Thymus (tissue), 11 donors: ENCODE measurements around the gene ELP4. TPM values are rescaled to one million over a fixed set of nuclear protein-coding genes. Genes with fewer than 3 reads are reported as not detected.
"Not testable (repeated sequence)": the region's sequence is repeated elsewhere in the genome, so short reads cannot be mapped to it uniquely, and the experiment has no call there.

Experiments used
- DNase-seq, 9 donors: peaks; one replicate each; pipeline ENCODE4 v3.0.0-alpha.2; 2013; ENCODE audit warnings: low spot score in 9 of 9, low read depth in 6 of 9, missing footprints in 1 of 9
- H3K27ac ChIP-seq, 2 donors: one replicate each; pipeline ENCODE4 v1.5.1; 2013; ENCODE audit warnings: control low read depth in 1 of 2, low read depth in 1 of 2, low read length in 1 of 2, mild to moderate bottlenecking in 1 of 2, moderate library complexity in 1 of 2
- H3K27me3 ChIP-seq, 2 donors: one replicate each; pipeline ENCODE4 v1.5.1; 2013; ENCODE audit warnings: low read length in 1 of 2; ENCODE audit not compliant: control insufficient read depth in 2 of 2, insufficient read depth in 1 of 2
- H3K36me3 ChIP-seq, 2 donors: one replicate each; pipeline ENCODE4 v1.5.1; 2013; ENCODE audit warnings: low read length in 1 of 2, mild to moderate bottlenecking in 1 of 2, moderate library complexity in 1 of 2; ENCODE audit not compliant: control insufficient read depth in 2 of 2, insufficient read depth in 2 of 2
- H3K4me1 ChIP-seq, 2 donors: one replicate each; pipeline ENCODE4 v1.5.1; 2013; ENCODE audit warnings: low read length in 2 of 2; ENCODE audit not compliant: control insufficient read depth in 2 of 2, insufficient read depth in 2 of 2
- H3K4me3 ChIP-seq, 2 donors: one replicate each; pipeline ENCODE4 v1.5.1; 2013; ENCODE audit warnings: low read length in 2 of 2, control low read depth in 1 of 2, mild to moderate bottlenecking in 1 of 2
- H3K9me3 ChIP-seq, 2 donors: one replicate each; pipeline ENCODE4 v1.5.1; 2013; ENCODE audit warnings: low read length in 1 of 2, mild to moderate bottlenecking in 1 of 2; ENCODE audit not compliant: control insufficient read depth in 2 of 2, insufficient read depth in 1 of 2
- WGBS: extraction: QIAGEN DNeasy Blood & Tissue Kit; methylation state at CpG from one replicate; pipeline ENCODE4 v1.1.7; 2013; 5-methylcytosine and 5-hydroxymethylcytosine counted together
- polyA plus RNA-seq: library from polyadenylated mRNA; stranded (reverse); fragments of 200-250 nt; gene quantifications from one replicate; pipeline ENCODE4 v1.2.3, GENCODE V29; 2013
- total RNA-seq: library from RNA; stranded (reverse); fragments of 120-200 nt; gene quantifications from one replicate; pipeline ENCODE4 v1.2.4, GENCODE V29; 2013
- donor health status: healthy.

ELP4 gene
- total and polyA plus RNA-seq, 2 donors: 20.6 to 26.8 TPM

GRCh38 chr11:31720671-31721365 lies 211.3 kb downstream of the ELP4 start:
- Histone ChIP-seq H3K27ac (no peak overlapping the region), H3K9me3 (no peaks in the 10 kb centered on the region), H3K36me3 (no peaks in the 10 kb centered on the region), H3K4me1 (no peaks in the 10 kb centered on the region), H3K4me3 (no peak overlapping the region), H3K27me3 (no peaks in the 10 kb centered on the region)
- 84% methylated on average over 3 of the region's 3 CpGs for WGBS
- DNase-seq: no peak

DNA sequence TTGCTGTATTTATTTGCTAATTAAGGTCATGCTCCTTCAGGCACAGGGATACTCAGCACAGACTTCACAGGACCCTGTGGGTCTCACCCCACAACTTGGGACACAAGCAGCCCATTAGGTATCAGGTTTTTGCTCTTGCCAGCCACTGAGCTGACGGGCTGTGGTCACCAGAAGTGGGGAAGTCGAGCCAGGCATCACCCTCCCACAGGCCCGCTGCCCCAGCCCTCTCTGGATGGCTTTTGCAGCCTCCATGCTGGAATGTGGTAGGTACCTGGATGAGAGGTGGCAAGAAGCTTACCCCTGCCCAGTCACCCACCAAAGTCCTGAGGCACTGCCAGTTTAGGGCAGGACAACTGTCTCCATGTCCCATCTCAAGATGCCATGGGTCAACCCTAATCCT lies 213.2 kb downstream of the ELP4 start:
- no peak for DNase-seq
- WGBS: 98% methylated on average over 3 of the region's 3 CpGs
- no peaks in the 10 kb centered on the region for H3K4me1 ChIP-seq
- H3K36me3 ChIP-seq: no peaks in the 10 kb centered on the region
- no peak overlapping the region for H3K4me3 ChIP-seq
- H3K9me3 ChIP-seq: no peaks in the 10 kb centered on the region
- no peak overlapping the region for H3K27ac ChIP-seq
- H3K27me3 ChIP-seq: no peaks in the 10 kb centered on the region

DNA sequence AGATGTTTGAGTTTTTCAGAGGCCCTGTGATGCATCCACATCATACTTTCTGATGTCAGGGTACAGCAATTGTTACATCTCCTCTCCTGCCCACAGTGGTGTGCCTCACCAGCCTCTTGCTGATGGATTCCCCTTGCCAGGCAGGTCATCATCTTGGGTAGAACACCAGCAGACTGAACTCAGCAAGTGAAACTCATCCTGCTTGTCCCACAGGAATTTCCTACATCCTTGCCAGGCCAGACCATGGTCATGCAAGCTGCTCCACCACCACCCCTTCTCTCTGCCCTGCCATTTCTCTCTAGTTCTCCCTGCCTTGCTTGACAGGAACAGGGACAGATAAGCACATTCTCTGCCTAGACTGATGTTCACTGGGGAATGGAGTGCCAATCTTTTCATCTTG lies 215.6 kb downstream of the ELP4 start:
- no peak for DNase-seq
- Histone ChIP-seq H3K36me3 (no peaks in the 10 kb centered on the region), H3K27ac (no peak overlapping the region), H3K27me3 (no peaks in the 10 kb centered on the region), H3K9me3 (no peaks in the 10 kb centered on the region), H3K4me3 (no peak overlapping the region), H3K4me1 (no peaks in the 10 kb centered on the region)

DNA sequence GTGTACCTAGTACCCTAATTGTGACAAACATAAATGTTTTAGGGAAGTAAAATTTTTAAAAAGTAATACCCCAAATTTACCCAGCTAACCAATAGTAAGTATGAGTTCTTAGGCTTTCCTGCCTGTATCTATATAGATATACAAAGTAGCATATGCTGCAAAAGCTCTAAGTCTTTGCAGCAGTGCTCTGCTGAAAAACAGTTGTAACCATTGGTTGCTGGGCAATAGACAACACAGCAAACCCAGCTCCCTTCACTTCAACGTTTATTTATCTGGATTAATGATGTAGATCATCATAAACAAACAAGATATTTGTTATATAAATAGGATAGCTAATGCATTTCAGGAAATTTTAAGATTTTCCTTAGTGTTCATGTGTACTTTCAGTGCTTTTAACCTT lies 218.9 kb downstream of the ELP4 start:
- Histone ChIP-seq H3K27me3 (no peaks in the 10 kb centered on the region), H3K4me1 (no peaks in the 10 kb centered on the region), H3K9me3 (no peaks in the 10 kb centered on the region), H3K4me3 (no peak overlapping the region), H3K36me3 (no peaks in the 10 kb centered on the region), H3K27ac (no peak overlapping the region)
- whole genome bisulfite sequencing: 76% methylated on average over 1 of the region's 1 CpG
- DNase-seq: no peak

- Histone ChIP-seq H3K4me3 (no peak overlapping the region), H3K27me3 (no peaks in the 10 kb centered on the region), H3K27ac (no peak overlapping the region), H3K9me3 (peaks cover 0 to 4% of the 10 kb centered on the region in 2 donors), H3K4me1 (no peaks in the 10 kb centered on the region), H3K36me3 (no peaks in the 10 kb centered on the region)
- DNase-seq: no peak
- 93% methylated on average over 1 of the region's 1 CpG for WGBS
These were observed 230.6 kb downstream of the ELP4 start for GRCh38 chr11:31740131-31740530.

GRCh38 chr11:31740731-31741368 lies 231.3 kb downstream of the ELP4 start:
- H3K9me3 ChIP-seq, H3K4me1 ChIP-seq, H3K27me3 ChIP-seq, H3K36me3 ChIP-seq, H3K4me3 ChIP-seq, DNase-seq, H3K27ac ChIP-seq: not testable (repeated sequence)
- WGBS: 94% methylated on average over 26 of the region's 26 CpGs

- H3K27me3 ChIP-seq: no peaks in the 10 kb centered on the region
- 81% methylated on average over 1 of the region's 1 CpG for WGBS
- no peak overlapping the region for H3K4me3 ChIP-seq
- no peaks in the 10 kb centered on the region for H3K9me3 ChIP-seq
- H3K4me1 ChIP-seq: no peaks in the 10 kb centered on the region
- no peaks in the 10 kb centered on the region for H3K36me3 ChIP-seq
- no peak overlapping the region for H3K27ac ChIP-seq
- no peak for DNase-seq
These were observed 238.0 kb downstream of the ELP4 start for GRCh38 chr11:31747581-31747980.

GRCh38 chr11:31757260-31757835 lies 247.8 kb downstream of the ELP4 start:
- H3K4me1 ChIP-seq: no peaks in the 10 kb centered on the region
- no peaks in the 10 kb centered on the region for H3K27me3 ChIP-seq
- H3K4me3 ChIP-seq: no peak overlapping the region
- DNase-seq: no peak
- WGBS: 83% methylated on average over 3 of the region's 3 CpGs
- H3K9me3 ChIP-seq: no peaks in the 10 kb centered on the region
- H3K27ac ChIP-seq: no peak overlapping the region
- no peaks in the 10 kb centered on the region for H3K36me3 ChIP-seq

DNA sequence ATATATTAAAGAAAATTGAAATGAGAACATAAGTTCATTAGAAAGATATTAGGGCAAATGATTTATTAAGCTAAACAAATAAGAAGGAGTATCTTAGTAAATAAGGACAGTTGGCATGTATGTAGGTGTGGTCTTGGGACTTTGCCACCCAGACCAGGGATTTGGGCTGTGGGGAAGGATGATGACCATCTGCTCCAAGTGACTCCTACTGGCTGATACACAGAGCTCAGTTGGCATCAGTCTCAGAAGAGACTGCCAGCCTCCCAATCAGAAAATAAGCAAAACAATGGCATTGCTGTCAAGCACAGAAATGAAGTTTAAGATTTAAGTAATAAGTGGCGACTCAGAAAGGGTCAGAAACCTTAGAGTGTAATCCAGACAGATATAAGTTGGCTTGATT lies 252.1 kb downstream of the ELP4 start:
- H3K4me1 ChIP-seq: no peaks in the 10 kb centered on the region

More for the DNA sequence above, 252.1 kb downstream of the ELP4 start:
- Histone ChIP-seq H3K36me3 (no peaks in the 10 kb centered on the region), H3K27me3 (no peaks in the 10 kb centered on the region), H3K4me3 (no peak overlapping the region), H3K27ac (no peak overlapping the region), H3K9me3 (no peaks in the 10 kb centered on the region)
- WGBS: 99% methylated on average over 1 of the region's 1 CpG
- no peak for DNase-seq
